Keratinocyte (primary cell): Measurements from ENCODE around the gene CD8B2.

Source experiments
- EZH2 ChIP-seq: IDR thresholded peaks from one replicate; pipeline ENCODE4 v1.6.1; 2012; ENCODE audit warnings: inconsistent platforms, mild to moderate bottlenecking, low read length, moderate library complexity
- TF ChIP-seq, protein P1 (sequence below), 3 experiments: IDR thresholded peaks in 1 of 3; conservative IDR thresholded peaks in 1 of 3; optimal IDR thresholded peaks in 1 of 3; 2 replicates in 2 of 3; 3 replicates in 1 of 3; pipeline versions ENCODE3 to v1.5.1; 2011; ENCODE audit warnings: low read length in 3 of 3, mild to moderate bottlenecking in 3 of 3, moderate library complexity in 2 of 3, control low read depth in 1 of 3, inconsistent platforms in 1 of 3; ENCODE audit not compliant: insufficient read depth in 2 of 3; ENCODE audit errors: extremely low read depth in 1 of 3

DNA sequence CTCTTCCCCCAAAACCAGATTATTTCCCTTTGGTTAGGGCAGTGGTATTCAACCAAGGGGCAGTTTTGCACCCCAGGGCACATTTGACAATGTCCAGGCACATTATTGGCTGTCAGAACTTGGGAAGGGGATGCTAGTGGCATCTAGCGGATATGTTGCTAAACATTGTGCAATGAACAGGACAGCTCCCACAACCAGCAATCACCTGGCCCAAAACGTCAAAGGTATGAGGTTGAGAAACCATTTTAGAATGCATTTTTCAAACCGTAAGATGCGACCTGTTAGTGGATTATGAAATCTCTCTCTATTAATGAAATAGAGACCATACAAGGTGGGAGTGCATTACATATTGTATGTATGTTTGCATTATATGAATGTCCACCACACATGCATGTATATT is 54.2 kb downstream of the CD8B2 start:
- TF ChIP-seq, protein P1, sequence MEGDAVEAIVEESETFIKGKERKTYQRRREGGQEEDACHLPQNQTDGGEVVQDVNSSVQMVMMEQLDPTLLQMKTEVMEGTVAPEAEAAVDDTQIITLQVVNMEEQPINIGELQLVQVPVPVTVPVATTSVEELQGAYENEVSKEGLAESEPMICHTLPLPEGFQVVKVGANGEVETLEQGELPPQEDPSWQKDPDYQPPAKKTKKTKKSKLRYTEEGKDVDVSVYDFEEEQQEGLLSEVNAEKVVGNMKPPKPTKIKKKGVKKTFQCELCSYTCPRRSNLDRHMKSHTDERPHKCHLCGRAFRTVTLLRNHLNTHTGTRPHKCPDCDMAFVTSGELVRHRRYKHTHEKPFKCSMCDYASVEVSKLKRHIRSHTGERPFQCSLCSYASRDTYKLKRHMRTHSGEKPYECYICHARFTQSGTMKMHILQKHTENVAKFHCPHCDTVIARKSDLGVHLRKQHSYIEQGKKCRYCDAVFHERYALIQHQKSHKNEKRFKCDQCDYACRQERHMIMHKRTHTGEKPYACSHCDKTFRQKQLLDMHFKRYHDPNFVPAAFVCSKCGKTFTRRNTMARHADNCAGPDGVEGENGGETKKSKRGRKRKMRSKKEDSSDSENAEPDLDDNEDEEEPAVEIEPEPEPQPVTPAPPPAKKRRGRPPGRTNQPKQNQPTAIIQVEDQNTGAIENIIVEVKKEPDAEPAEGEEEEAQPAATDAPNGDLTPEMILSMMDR (optimal IDR thresholded peaks at IDR 0.05 in 1 of 3, IDR thresholded peaks at IDR 0.05 in 1 of 3, conservative IDR thresholded peaks at IDR 0.05 in 1 of 3; ENCODE audit: extremely low read depth in 1 of 3, insufficient read depth in 2 of 3, low read length in 3 of 3), result no peak
- no peak for TF ChIP-seq EZH2
